ENCODE data around the gene HUNK.
"Not testable (repeated sequence)": the region's sequence is repeated elsewhere in the genome, so short reads cannot be mapped to it uniquely, and the experiment has no call there.

Gene HUNK

DNA sequence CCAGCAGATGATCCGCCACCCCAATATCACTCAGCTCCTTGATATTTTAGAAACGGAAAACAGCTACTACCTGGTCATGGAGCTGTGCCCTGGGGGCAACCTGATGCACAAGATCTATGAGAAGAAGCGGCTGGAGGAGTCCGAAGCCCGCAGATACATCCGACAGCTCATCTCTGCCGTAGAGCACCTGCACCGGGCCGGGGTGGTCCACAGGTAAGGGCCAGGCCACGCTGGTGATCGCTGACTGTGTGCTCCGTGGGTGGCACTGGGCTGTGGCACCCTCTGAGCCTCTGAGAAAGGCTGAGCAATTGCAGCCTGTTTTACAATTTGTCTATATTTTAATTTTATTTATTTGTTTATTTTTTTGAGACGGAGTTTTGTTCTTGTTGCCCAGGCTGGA is 51.7 kb downstream of the HUNK start:
- no peak for DNase-seq

DNA sequence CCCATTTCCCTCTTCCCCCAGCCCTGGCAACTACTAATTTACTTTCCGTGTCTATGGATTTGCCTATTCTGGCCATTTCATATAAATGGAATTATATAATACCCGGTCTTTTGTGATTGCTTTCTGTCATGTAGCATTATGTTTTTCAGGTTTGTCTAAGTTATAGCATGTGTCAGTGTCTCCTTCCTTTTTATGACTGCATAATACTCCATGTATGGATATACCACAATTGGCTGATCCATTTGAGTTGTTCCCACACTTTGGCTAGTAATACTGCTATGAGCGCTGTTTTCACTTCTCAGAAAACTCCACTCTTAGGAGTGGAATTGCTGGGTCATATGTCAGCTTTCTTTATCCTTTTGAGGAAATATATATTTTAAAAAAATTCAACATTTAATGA is 53.7 kb downstream of the HUNK start:
- DNase-seq = no peak

GRCh38 chr21:31927689-31928353 is 55.0 kb downstream of the HUNK start:
- no peak for DNase-seq

GRCh38 chr21:31928656-31929055 is 55.8 kb downstream of the HUNK start:
- DNase-seq = no peak

DNA sequence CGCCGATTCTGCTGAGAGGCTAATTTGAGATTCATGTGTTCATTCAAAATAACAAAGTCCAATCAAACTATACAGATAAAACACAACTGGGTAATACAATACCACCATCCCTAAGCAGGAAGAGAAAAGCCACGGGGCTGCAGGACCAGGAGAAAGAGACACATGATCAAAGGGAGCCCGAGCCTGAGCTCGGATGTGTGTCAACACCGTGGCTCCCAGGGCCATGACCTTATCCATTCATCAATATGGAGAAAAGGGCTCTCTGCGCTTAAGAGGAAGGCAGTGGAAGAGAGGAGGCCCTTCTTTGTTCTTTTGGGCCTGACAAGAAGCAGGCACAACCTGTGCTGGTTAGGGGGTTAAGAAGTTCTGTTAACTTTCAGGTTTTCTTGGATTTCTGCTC is 56.7 kb downstream of the HUNK start:
- DNase-seq = no peak

- no peak for DNase-seq
Observed at GRCh38 chr21:31930001-31930400, 57.2 kb downstream of the HUNK start.

DNA sequence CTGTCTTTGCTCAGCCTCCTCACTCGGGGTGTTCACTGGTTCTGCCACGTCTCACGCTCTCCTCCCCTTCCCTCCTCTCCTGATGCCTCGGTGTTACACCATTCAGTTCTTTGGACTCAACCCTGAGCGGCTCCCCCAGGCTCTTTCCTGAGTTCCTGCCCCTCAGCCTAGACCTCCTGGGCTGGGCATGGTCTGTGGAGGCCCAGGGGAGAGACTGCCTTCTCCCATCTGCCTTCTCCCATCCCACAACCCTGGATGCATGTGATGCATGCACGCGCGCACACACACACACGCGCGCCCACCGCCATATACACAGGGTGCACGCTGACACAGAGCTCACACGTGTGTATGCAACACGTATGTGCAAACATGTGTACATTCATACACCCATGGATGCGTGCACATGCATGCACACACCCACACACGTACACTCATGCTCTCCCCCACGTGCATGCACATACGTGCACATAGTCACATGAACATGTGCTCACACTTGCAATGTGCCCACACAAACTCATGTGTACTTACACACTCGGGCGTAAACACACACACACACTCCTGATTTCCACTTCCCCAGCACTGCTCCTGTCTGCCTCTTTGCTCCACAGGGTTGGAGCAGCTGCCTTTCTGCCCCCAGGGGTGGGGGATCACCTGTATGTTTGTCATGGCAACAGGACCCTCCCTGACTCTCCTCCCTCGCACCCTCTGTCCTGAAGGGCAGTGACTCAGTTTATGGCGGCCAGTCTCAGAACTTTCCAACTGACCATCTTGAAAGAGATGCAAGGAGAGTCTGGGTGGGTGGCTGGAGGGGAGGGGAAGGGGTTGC is 59.0 kb downstream of the HUNK start:
- DNase-seq = no peak

DNA sequence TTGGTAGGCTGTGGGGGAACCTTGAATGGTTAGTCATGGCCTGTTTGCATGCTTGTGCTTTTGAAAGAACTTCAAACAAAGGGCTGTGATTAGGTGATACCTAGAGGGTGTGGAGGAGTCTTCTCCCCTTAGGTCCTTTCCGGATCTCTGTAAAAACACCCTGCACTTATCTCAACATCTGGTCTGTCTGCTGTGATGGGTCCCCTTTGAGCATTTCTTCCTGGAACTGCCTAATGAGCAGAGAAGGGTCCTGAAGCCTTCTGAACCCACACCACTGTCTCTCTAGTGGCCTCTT is 59.6 kb downstream of the HUNK start:
- DNase-seq = no peak

DNA sequence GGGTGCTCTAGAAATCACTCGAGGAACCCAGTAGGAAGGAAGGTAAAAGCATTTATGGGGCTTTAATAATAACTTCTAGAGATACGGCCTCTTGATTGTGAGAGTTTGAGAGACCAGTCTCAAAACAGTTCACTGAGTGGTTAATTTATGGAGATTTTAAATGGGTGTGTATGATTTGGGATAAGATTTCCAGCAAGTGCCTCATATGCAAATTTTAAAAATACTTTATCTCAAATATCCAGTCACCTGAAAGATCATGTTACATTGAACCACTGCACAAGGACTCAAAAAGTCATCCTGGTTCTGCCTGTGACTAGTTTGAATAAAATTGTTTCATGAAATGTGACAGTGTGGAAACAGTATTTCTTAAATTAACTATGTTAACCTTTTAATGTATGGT is 64.5 kb downstream of the HUNK start:
- DNase-seq = no peak

DNA sequence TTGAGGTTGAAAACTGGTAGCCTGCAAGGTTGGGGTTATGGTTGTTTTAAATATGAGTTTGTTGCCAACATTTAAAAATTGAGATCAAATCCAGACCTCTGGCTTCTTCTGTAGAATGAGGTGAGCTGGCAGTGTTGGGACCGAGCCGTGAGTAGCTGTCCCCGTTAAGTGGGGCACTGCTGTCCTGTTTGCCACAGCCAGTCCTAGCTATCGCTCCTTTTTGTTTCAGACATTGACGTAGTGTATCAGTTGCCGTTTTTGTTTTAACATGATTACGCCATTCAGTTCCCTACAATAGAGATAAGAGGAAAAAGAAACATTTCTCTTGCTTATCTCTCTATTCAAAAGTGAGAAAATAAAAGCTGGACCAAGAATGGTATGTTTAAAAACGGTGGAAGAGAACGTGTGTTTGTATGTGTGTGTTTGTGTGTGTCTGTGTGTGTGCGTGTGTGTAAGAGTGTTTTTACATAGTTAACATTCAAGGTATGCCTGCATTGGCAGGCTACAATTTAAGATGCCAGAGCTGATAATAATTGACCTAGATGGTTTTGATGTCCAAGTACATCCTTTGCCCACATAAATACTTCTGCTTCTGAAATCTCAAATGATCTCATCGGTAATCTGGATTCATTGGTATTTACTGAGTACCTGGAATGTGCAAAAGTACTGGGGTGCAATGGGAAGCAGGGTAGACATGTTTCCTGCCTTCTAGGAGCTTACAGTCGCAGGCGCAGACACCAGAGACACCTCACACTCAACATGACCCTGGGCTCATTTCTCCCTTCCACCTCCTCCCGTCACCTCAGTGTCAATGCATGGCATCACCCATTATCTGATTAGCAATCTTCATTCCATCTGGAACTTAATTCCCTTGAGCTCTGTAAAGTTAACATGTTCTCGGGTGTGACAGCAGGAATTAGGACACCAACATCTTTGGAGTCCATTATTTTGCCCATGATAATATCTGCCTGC is 65.8 kb downstream of the HUNK start:
- no peak for DNase-seq

GRCh38 chr21:31941694-31942093 is 68.9 kb downstream of the HUNK start:
- no peak for DNase-seq

DNA sequence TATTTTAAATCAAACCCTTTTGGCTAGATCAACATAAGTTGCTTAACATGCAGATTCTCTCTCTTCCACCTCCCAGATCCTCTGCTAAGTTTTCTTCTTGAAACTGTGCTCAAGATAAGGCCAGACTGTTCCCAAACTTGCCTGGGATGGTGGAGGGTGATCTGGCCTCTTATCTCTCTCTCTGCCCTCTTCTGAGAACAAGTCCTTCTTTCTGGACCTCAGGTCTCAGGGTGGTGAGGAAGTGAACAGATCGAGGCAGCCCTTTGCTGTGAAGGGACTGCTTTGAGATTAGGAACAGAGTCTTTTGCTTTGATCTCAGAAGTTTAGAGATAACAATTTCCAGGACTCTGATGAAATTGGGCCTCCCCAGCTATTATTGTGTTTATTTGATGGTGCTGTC is 70.7 kb downstream of the HUNK start:
- no peak for DNase-seq

DNA sequence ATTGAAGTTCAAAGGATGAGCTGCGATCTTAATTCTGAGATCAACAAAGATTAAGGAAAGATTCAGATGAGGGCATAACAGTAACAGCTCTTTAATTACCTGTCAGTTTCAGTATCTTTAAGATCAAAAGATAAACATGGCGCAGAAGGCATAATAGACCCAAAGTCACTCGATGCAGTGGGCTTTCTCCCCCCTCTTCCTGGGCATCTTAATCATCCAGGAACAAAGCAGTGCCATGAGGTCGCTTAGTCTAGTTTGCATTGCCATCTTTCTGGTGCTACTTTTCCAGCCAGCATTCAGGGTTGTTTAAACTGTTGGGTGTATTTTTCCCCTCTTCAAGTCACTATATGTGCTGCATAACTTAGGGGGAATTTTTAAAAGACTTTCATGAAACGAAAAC is 72.3 kb downstream of the HUNK start:
- no peak for DNase-seq

GRCh38 chr21:31945546-31945945 is 72.7 kb downstream of the HUNK start:
- no peak for DNase-seq

DNA sequence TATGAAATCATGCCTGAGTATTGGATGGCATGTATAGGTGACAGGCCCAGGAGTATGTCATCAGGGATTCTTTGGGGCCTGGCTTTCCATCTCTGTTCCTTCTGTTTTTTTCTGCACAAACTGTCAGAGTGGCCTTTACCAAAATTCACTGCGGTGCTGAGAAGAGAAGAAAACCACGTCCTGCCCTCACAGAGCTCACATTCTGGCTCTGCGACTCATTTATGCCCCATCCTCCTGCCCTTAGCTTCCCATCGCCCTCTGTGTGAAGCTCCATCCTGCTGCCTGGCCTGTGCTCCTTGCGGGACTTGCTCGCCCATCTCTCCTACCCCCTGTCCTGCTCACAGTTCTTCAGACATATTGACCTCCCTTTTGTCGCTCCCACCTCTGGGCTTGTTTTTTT is 73.4 kb downstream of the HUNK start:
- no peak for DNase-seq

GRCh38 chr21:31946876-31947550 is 74.2 kb downstream of the HUNK start:
- DNase-seq = not testable (repeated sequence)

GRCh38 chr21:31948676-31949075 is 75.9 kb downstream of the HUNK start:
- DNase-seq = no peak

DNA sequence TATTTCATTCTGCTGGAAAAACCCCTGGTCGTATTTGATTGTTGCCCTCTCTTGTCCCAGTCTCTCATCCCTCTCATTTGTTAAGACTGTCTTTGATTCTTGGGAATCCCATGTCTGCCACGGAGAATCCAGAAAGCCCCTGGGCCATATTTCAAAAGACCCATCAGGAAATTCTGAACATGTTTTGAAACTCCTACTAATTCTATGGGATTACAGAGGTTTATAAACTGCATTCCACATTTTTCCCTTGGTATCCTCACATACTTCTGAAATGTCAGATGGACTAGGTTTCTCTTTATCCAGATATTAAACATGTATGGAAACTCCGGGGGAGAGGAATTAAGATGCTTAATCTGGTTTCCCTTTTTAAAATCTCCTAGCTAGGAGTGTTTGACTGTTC is 80.0 kb downstream of the HUNK start:
- no peak for DNase-seq

- no peak for DNase-seq
Observed at GRCh38 chr21:31957631-31958030, 84.8 kb downstream of the HUNK start.

GRCh38 chr21:31959881-31960280 is 87.1 kb downstream of the HUNK start:
- DNase-seq = no peak

- DNase-seq = no peak
Observed at GRCh38 chr21:31961027-31961426, 88.2 kb downstream of the HUNK start.

DNA sequence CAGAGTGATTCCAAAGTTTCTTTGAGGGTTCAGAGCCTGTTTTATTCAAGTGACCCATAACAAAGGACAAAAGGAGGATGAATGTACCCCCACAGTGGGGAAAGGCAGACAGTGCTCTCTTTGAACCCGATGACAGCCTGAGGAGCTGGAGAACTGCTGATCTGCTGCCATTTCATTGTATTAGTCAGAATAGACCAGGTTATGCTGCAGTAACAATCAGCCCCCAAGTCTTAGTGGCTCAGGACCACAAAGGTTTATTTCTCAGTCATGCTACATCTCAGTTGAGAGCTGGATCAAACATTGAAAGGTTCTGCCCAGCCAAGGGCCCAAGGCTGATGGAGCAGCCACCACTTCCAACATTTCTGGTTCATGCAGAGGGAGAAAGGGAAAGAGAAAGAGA is 88.9 kb downstream of the HUNK start:
- DNase-seq = no peak

DNA sequence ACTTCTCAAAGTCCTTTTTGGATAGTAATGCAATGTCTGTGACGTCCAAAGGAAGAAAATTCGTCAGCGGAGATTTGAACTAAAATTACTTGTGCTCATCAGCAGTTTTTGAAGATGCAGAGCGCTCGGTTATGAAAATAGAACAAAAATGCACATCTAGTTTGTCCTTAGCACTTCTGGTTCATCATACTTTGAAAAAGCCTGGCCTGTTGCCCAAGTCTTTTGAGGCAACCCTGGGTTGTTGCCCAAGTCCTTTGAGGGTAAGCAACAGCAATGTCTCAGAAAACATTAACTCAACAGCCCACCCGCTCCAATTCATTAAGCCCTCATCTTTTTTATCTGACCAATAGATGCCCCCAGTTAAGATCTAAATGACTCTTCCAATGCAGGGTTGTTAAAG is 91.9 kb downstream of the HUNK start:
- no peak for DNase-seq

All from NCI-H1436 treated with DMSO at 0.1 percent for 48 hours (cell line).